Esophagus muscularis mucosa (tissue), 4 donors: ENCODE results near the gene CMC1.

Experiments used
- CTCF ChIP-seq, 3 experiments: fragments of 200-600 bp in 2 of 3; fragments of 450-650 bp in 1 of 3; sonication (generic) in 2 of 3; IDR thresholded peaks; one replicate each; pipeline ENCODE4 v1.5.1; 2017 to 2019; ENCODE audit warnings: antibody characterized with exemption in 3 of 3, mild to moderate bottlenecking in 2 of 3, moderate library complexity in 1 of 3
- EP300 ChIP-seq: sonication (generic); formaldehyde crosslinking; IDR thresholded peaks from one replicate; pipeline ENCODE4 v1.6.1; 2017; ENCODE audit warnings: antibody characterized with exemption
- POLR2A ChIP-seq: fragments of 450-650 bp; IDR thresholded peaks from one replicate; pipeline ENCODE4 v1.6.1; 2017; ENCODE audit warnings: antibody characterized with exemption, moderate library complexity, mild to moderate bottlenecking, low read depth
- POLR2AphosphoS5 ChIP-seq, 2 donors: sonication (generic); formaldehyde crosslinking; IDR thresholded peaks; one replicate each; pipeline ENCODE4 v1.6.1; 2017; ENCODE audit warnings: antibody characterized with exemption in 2 of 2

DNA sequence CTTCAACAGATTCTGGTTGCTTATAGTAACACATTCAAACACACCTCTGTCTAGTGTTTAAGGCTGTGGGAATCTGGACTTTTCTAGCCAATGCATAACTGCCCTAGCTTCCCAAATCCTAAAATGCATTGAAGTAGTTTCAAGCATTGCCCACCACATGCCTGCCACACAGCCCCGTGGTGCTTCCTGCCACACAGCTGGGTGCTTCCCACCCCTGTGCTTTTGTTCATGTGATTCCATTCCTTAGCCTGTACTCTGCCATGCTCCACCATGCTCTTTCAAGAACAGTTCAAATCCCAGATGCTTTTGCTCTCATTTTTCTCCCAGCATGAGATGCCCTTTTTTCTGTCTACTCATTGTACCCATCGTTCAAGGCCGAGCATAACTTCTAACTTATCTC is 2.3 kb upstream of the CMC1 start:
- no peak for TF ChIP-seq POLR2AphosphoS5 (IDR thresholded peaks at IDR 0.05)
- no peak for TF ChIP-seq CTCF (IDR thresholded peaks at IDR 0.05)
- TF ChIP-seq EP300: no peak
- no peak for TF ChIP-seq POLR2A
